Measurements from ENCODE around the gene KITLG.

GRCh38 chr12:88578276-88579160 is 1.8 kb downstream of the KITLG start:
- TF ChIP-seq CTCF (IDR thresholded peaks at IDR 0.05 in 4 of 5, conservative IDR thresholded peaks at IDR 0.05 in 1 of 5): no peak
- no peak for TF ChIP-seq POLR2A (IDR thresholded peaks at IDR 0.05)
